WERI-Rb-1 (cell line): ENCODE measurements around the gene FAAP100.

ENCODE experiments used
- DNase-seq: peaks from one replicate; pipeline ENCODE4 v3.0.0-alpha.2; 2020
- H3K27ac ChIP-seq: fragments of 250-450 bp; sonication (Bioruptor Pico); 2 replicates; pipeline ENCODE4 v1.5.1; 2020; ENCODE audit warnings: mild to moderate bottlenecking, moderate library complexity
- H3K27me3 ChIP-seq: fragments of 250-450 bp; sonication (Bioruptor Pico); 2 replicates; pipeline ENCODE4 v1.5.1; 2021; ENCODE audit warnings: mild to moderate bottlenecking, low read depth, moderate library complexity; ENCODE audit not compliant: insufficient read depth, severe bottlenecking
- H3K36me3 ChIP-seq: fragments of 250-450 bp; sonication (Bioruptor Pico); 2 replicates; pipeline ENCODE4 v1.5.1; 2020; ENCODE audit warnings: mild to moderate bottlenecking, moderate library complexity
- H3K4me3 ChIP-seq: 2 replicates; pipeline ENCODE4 v1.5.1; 2011; ENCODE audit warnings: low read depth, mild to moderate bottlenecking, control low read depth, low read length
- H3K9me3 ChIP-seq: fragments of 250-450 bp; sonication (Bioruptor Pico); 2 replicates; pipeline ENCODE4 v1.5.1; 2021; ENCODE audit warnings: mild to moderate bottlenecking, moderate library complexity; ENCODE audit not compliant: severe bottlenecking
- CTCF ChIP-seq: IDR thresholded peaks from 2 replicates; pipeline ENCODE4 v1.5.1; 2011; ENCODE audit warnings: low read depth, mild to moderate bottlenecking, control low read depth, inconsistent platforms, low read length

FAAP100 gene

GRCh38 chr17:81519284-81520020 is 32.7 kb downstream of the FAAP100 start:
- DNase-seq = no peak
- Histone ChIP-seq H3K4me3 (peak overlapping the region; percentile 41), H3K9me3 (no peaks in the 10 kb centered on the region), H3K36me3 (no peaks in the 10 kb centered on the region; the same call in 1 of the 2 replicates), H3K27me3 (no peaks in the 10 kb centered on the region), H3K27ac (peak overlapping the region; percentile 59)
- peak; percentile 57 for TF ChIP-seq CTCF

- no peaks in the 10 kb centered on the region; the same call in 1 of the 2 replicates for H3K36me3 ChIP-seq
- TF ChIP-seq CTCF = no peak
- peak overlapping the region; percentile 41 for H3K4me3 ChIP-seq
- H3K9me3 ChIP-seq = no peaks in the 10 kb centered on the region
- H3K27me3 ChIP-seq = no peaks in the 10 kb centered on the region
- peak overlapping the region; percentile 59 for H3K27ac ChIP-seq
- no peak for DNase-seq
Measured at GRCh38 chr17:81518785-81519283, 33.3 kb downstream of the FAAP100 start.

- H3K36me3 ChIP-seq = no peaks in the 10 kb centered on the region; the same call in none of the 2 replicates
- peak overlapping the region; percentile 41 for H3K4me3 ChIP-seq
- no peaks in the 10 kb centered on the region for H3K9me3 ChIP-seq
- peak; percentile 83 for DNase-seq
- TF ChIP-seq CTCF = no peak
- peak overlapping the region; percentile 59 for H3K27ac ChIP-seq
- no peaks in the 10 kb centered on the region for H3K27me3 ChIP-seq
Measured at GRCh38 chr17:81518113-81518784, 33.9 kb downstream of the FAAP100 start.

- H3K27ac ChIP-seq = peak overlapping the region; percentile 59
- peak; percentile 88 for DNase-seq
Measured at GRCh38 chr17:81517339-81518112, 34.6 kb downstream of the FAAP100 start.

GRCh38 chr17:81517009-81517338 is 35.2 kb downstream of the FAAP100 start:
- TF ChIP-seq CTCF = no peak
- no peaks in the 10 kb centered on the region for H3K9me3 ChIP-seq
- no peak overlapping the region for H3K27ac ChIP-seq
- peaks cover 4% of the 10 kb centered on the region for H3K36me3 ChIP-seq
- no peaks in the 10 kb centered on the region for H3K27me3 ChIP-seq
- peak; percentile 30 for DNase-seq
- no peak overlapping the region for H3K4me3 ChIP-seq

More at GRCh38 chr17:81517339-81518112, 34.6 kb downstream of the FAAP100 start:
- Histone ChIP-seq H3K4me3 (no peak overlapping the region), H3K9me3 (no peaks in the 10 kb centered on the region), H3K27me3 (no peaks in the 10 kb centered on the region), H3K36me3 (no peaks in the 10 kb centered on the region; the same call in none of the 2 replicates)
- peak; percentile 42; the same call in 1 of the 2 replicates for TF ChIP-seq CTCF
